ENCODE data around the gene TMEM37. TPM values are rescaled to one million over a fixed set of nuclear protein-coding genes. Genes with fewer than 3 reads are reported as not detected.
A peak's percentile ranks its signal among the peaks of the same experiment; 100 is the strongest.

TMEM37 gene
- polyA plus RNA-seq, 1 of the 3 experiments (the other 2 are of a cell fraction), result 0.25 TPM

DNA sequence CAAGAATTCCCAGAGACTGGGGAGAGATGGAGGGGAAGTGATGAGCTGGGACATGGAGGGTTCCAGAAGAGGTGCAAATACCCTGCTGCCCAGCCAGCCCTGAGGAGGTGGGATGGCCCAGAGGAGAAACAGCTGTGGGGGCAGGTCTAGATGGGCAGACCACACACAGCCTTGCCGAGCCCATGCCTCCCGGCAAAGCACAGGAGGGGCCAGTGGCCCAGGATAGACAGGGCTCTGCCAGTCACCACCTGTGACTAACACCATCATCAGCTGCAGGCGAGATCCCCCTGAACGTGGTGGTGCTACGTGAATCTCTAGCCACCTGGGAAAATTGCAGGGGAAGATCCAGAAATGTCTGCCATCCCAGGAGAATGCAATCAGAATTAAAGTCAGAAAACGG, 53.2 kb downstream of the TMEM37 start:
- no peaks in the 10 kb centered on the region for H3K79me2 ChIP-seq (ENCODE audit: insufficient read depth)
- WGBS (ENCODE audit: low lambda C conversion rate), result 24% methylated on average over 4 of the region's 6 CpGs
- ChIA-PET POLR2A (interaction anchor here (0.5 kb wide), 1 partner anchor 121 kb away, joined by 3 read pairs; no protein-coding TSS in a partner anchor), CTCF (interaction anchor here (1.2 to 8.1 kb wide), 6 partner anchors 9 to 177 kb away, joined by 3 to 85 read pairs (median 4); no protein-coding TSS in a partner anchor)
- no peaks in the 10 kb centered on the region for H3K27me3 ChIP-seq (ENCODE audit: insufficient read depth)
- no peaks in the 10 kb centered on the region for H3K9me2 ChIP-seq
- TF ChIP-seq RCOR1 (IDR thresholded peaks at IDR 0.05; ENCODE audit: low read length), result no peak
- TF ChIP-seq GABPA (IDR thresholded peaks at IDR 0.05; ENCODE audit: low read depth), result no peak
- TF ChIP-seq, protein P1, sequence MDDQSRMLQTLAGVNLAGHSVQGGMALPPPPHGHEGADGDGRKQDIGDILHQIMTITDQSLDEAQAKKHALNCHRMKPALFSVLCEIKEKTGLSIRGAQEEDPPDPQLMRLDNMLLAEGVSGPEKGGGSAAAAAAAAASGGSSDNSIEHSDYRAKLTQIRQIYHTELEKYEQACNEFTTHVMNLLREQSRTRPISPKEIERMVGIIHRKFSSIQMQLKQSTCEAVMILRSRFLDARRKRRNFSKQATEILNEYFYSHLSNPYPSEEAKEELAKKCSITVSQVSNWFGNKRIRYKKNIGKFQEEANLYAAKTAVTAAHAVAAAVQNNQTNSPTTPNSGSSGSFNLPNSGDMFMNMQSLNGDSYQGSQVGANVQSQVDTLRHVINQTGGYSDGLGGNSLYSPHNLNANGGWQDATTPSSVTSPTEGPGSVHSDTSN (IDR thresholded peaks at IDR 0.05), result no peak
- TF ChIP-seq JUND (IDR thresholded peaks at IDR 0.05), result no peak
- no peak for TF ChIP-seq RAD21 (IDR thresholded peaks at IDR 0.05; ENCODE audit: low read length)
- TF ChIP-seq TEAD4 (IDR thresholded peaks at IDR 0.05; ENCODE audit: borderline replicate concordance, insufficient read depth), result no peak
- TF ChIP-seq ELF1 (IDR thresholded peaks at IDR 0.05), result no peak
- TF ChIP-seq FOXM1 (IDR thresholded peaks at IDR 0.05; ENCODE audit: low read depth), result no peak
- no peak for TF ChIP-seq NRF1 (IDR thresholded peaks at IDR 0.05; ENCODE audit: low read depth, low read length)
- TF ChIP-seq SIN3A (IDR thresholded peaks at IDR 0.05; ENCODE audit: borderline replicate concordance, low read depth, low read length), result no peak
- TF ChIP-seq MAX (IDR thresholded peaks at IDR 0.05; ENCODE audit: low read depth), result no peak
- TF ChIP-seq TCF12 (IDR thresholded peaks at IDR 0.05), result no peak
- TF ChIP-seq NFIC (IDR thresholded peaks at IDR 0.05; ENCODE audit: borderline replicate concordance), result no peak
- TF ChIP-seq, protein P2, sequence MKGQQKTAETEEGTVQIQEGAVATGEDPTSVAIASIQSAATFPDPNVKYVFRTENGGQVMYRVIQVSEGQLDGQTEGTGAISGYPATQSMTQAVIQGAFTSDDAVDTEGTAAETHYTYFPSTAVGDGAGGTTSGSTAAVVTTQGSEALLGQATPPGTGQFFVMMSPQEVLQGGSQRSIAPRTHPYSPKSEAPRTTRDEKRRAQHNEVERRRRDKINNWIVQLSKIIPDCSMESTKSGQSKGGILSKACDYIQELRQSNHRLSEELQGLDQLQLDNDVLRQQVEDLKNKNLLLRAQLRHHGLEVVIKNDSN (IDR thresholded peaks at IDR 0.05; ENCODE audit: borderline replicate concordance, low read depth), result no peak
- TF ChIP-seq, protein P3, sequence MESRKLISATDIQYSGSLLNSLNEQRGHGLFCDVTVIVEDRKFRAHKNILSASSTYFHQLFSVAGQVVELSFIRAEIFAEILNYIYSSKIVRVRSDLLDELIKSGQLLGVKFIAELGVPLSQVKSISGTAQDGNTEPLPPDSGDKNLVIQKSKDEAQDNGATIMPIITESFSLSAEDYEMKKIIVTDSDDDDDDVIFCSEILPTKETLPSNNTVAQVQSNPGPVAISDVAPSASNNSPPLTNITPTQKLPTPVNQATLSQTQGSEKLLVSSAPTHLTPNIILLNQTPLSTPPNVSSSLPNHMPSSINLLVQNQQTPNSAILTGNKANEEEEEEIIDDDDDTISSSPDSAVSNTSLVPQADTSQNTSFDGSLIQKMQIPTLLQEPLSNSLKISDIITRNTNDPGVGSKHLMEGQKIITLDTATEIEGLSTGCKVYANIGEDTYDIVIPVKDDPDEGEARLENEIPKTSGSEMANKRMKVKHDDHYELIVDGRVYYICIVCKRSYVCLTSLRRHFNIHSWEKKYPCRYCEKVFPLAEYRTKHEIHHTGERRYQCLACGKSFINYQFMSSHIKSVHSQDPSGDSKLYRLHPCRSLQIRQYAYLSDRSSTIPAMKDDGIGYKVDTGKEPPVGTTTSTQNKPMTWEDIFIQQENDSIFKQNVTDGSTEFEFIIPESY (IDR thresholded peaks at IDR 0.05; ENCODE audit: borderline replicate concordance, low read depth), result no peak
- TF ChIP-seq GATA2 (CRISPR knock-in tag; IDR thresholded peaks at IDR 0.05), result no peak
- no peak for TF ChIP-seq MXI1 (IDR thresholded peaks at IDR 0.05; ENCODE audit: low read depth, low read length)
- TF ChIP-seq RXRA (IDR thresholded peaks at IDR 0.05; ENCODE audit: borderline replicate concordance, low read depth), result no peak
- H3K36me3 ChIP-seq (replicated peaks in 1 of 2; ENCODE audit: control insufficient read depth in 1 of 2, insufficient read depth in 2 of 2, low read length in 1 of 2), result no peaks in the 10 kb centered on the region
- H3K27ac ChIP-seq (ENCODE audit: low read depth in 2 of 2, low read length in 1 of 2), result peak overlapping the region in 1 of 2 experiments; percentile 76; a peak in 2 of 4 replicates
- peak; percentile 45 for DNase-seq
- no peaks in the 10 kb centered on the region for H4K20me1 ChIP-seq (ENCODE audit: insufficient read depth)
- H2AFZ ChIP-seq (ENCODE audit: low read depth), result no peak overlapping the region
- peaks cover 0 to 65% of the 10 kb centered on the region in 2 experiments; a peak in 1 of 4 replicates for H3K4me1 ChIP-seq (ENCODE audit: control insufficient read depth in 1 of 2, insufficient read depth in 2 of 2, low read depth in 1 of 2, low read length in 1 of 2)
- H3K9ac ChIP-seq, result no peak overlapping the region
- H3F3A ChIP-seq (replicated peaks; ENCODE audit: insufficient read depth), result no peaks in the 10 kb centered on the region
- H3K4me2 ChIP-seq, result no peak overlapping the region
- no peaks in the 10 kb centered on the region for H3K9me3 ChIP-seq
- no peak overlapping the region for H3K4me3 ChIP-seq (ENCODE audit: low read depth in 2 of 2, low read length in 1 of 2)

Measured in SK-N-SH (cell line).